ENCODE measurements around the gene ZBTB34. TPM values are rescaled to one million over a fixed set of nuclear protein-coding genes. Genes with fewer than 3 reads are reported as not detected.

ZBTB34 gene
- total RNA-seq, 1 experiment from 2014 or later: 15.8 TPM

GRCh38 chr9:126926364-126926763 is 65.9 kb downstream of the ZBTB34 start:
- Histone ChIP-seq H4K20me1 (ENCODE audit: control insufficient read depth, insufficient read depth, insufficient read length) (no peaks in the 10 kb centered on the region), H3K23me2 (ENCODE audit: insufficient read length, low read depth, low read length, poor library complexity, severe bottlenecking) (no peaks in the 10 kb centered on the region), H2BK5ac (ENCODE audit: insufficient read length, low read length) (no peak overlapping the region), H4K5ac (ENCODE audit: insufficient read length, low read depth, low read length) (no peak overlapping the region), H3K9ac (ENCODE audit: extremely low read depth, insufficient read length, low read length) (no peak overlapping the region), H2BK15ac (ENCODE audit: low read depth, low read length) (no peak overlapping the region), H3K14ac (ENCODE audit: insufficient read depth, low read length) (no peak overlapping the region), H3K23ac (ENCODE audit: insufficient read length, low read depth, low read length) (no peak overlapping the region), H3K18ac (ENCODE audit: insufficient read length, low read depth, low read length) (no peak overlapping the region), H3K56ac (ENCODE audit: insufficient read length, low read depth, low read length) (no peak overlapping the region), H2AFZ (ENCODE audit: low read length) (no peak overlapping the region), H2BK12ac (ENCODE audit: insufficient read length, low read depth, low read length) (no peak overlapping the region), H2AK5ac (ENCODE audit: insufficient read length, low read length) (no peak overlapping the region), H2BK120ac (ENCODE audit: low read depth, low read length, poor library complexity, severe bottlenecking) (no peak overlapping the region), H3K27ac (ENCODE audit: insufficient read length, low read depth, low read length) (no peak overlapping the region), H3K4me1 (ENCODE audit: insufficient read depth, low read length) (no peaks in the 10 kb centered on the region), H3K4me2 (ENCODE audit: insufficient read depth, insufficient read length, low read length) (no peak overlapping the region), H3K79me2 (ENCODE audit: insufficient read depth, low read length) (no peaks in the 10 kb centered on the region), H4K8ac (replicated peaks; ENCODE audit: insufficient read length, low read depth, low read length) (no peak overlapping the region), H3T11ph (ENCODE audit: low read length) (no peak overlapping the region), H3K9me3 (ENCODE audit: control insufficient read depth, low read depth, low read length) (no peaks in the 10 kb centered on the region), H2BK20ac (ENCODE audit: low read depth, low read length, poor library complexity, severe bottlenecking) (no peak overlapping the region), H4K91ac (ENCODE audit: insufficient read length, low read depth, low read length) (no peak overlapping the region), H3K4ac (ENCODE audit: low read depth, low read length) (no peak overlapping the region), H3K27me3 (ENCODE audit: insufficient read depth, low read length) (no peaks in the 10 kb centered on the region), H3K79me1 (ENCODE audit: insufficient read depth, low read depth, low read length, poor library complexity, severe bottlenecking) (no peaks in the 10 kb centered on the region)
- H3K9me3 Mint-ChIP-seq: no peaks in the 10 kb centered on the region
- DNase-seq: no peak
- WGBS (ENCODE audit: extremely low coverage, insufficient read length, low lambda C conversion rate): no CpG with 5 or more reads among the region's 2 CpGs
- H3K36me3 Mint-ChIP-seq (ENCODE audit: insufficient read depth in 1 of 3, low read depth in 3 of 3): no peaks in the 10 kb centered on the region; a peak in 1 of 7 replicates
- no peak overlapping the region for H3K27ac Mint-ChIP-seq
- H3K4me1 Mint-ChIP-seq: 0 out of 4 replicates have a peak, but pooled peaks cover 0 to 5% of the 10 kb centered on the region in 2 experiments
- TF ChIP-seq CTCF (conservative IDR thresholded peaks at IDR 0.05): no peak
- H3K4me3 Mint-ChIP-seq: no peak overlapping the region
- no peaks in the 10 kb centered on the region; the same call in 1 of the 2 replicates for H3K27me3 Mint-ChIP-seq (ENCODE audit: low read depth)
